Lung (tissue), 12 donors: ENCODE data around the gene RRP8. TPM values are rescaled to one million over a fixed set of nuclear protein-coding genes. Genes with fewer than 3 reads are reported as not detected.

Source experiments
- ATAC-seq: fragments of 200-7000 bp; cut with Tn5 transposase; one replicate; pipeline ENCODE4 v1.9.1; 2020; ENCODE audit warnings: moderate number of reproducible peaks; ENCODE audit not compliant: insufficient read depth, low FRiP score
- DNase-seq, 3 donors: peaks; one replicate each; pipeline ENCODE4 v3.0.0-alpha.2; 2013 to 2017
- H3K27ac ChIP-seq, 2 donors: one replicate each; pipeline ENCODE4 v1.5.1; 2013; ENCODE audit warnings: mild to moderate bottlenecking in 2 of 2, moderate library complexity in 2 of 2, control low read depth in 1 of 2, inconsistent platforms in 1 of 2, low read depth in 1 of 2, low read length in 1 of 2
- H3K27me3 ChIP-seq, 3 donors: one replicate each; pipeline ENCODE4 v1.5.1; 2013; ENCODE audit warnings: low read length in 2 of 3; ENCODE audit not compliant: control insufficient read depth in 3 of 3, insufficient read depth in 3 of 3
- H3K36me3 ChIP-seq, 4 donors: one replicate each; pipeline ENCODE4 v1.5.1; 2013; ENCODE audit warnings: low read length in 4 of 4, mild to moderate bottlenecking in 1 of 4, moderate library complexity in 1 of 4; ENCODE audit not compliant: control insufficient read depth in 4 of 4, insufficient read depth in 4 of 4
- H3K4me1 ChIP-seq, 5 donors: one replicate each; pipeline ENCODE4 v1.5.1; 2013; ENCODE audit warnings: low read length in 5 of 5, mild to moderate bottlenecking in 2 of 5, moderate library complexity in 1 of 5; ENCODE audit not compliant: control insufficient read depth in 5 of 5, insufficient read depth in 5 of 5
- H3K4me3 ChIP-seq: one replicate; pipeline ENCODE4 v1.5.1; 2013; ENCODE audit warnings: mild to moderate bottlenecking, control low read depth, moderate library complexity
- H3K9ac ChIP-seq, 2 donors: one replicate each; pipeline ENCODE4 v1.5.1; 2013; ENCODE audit warnings: low read length in 2 of 2, control low read depth in 1 of 2; ENCODE audit not compliant: insufficient read depth in 1 of 2
- H3K9me3 ChIP-seq, 4 donors: one replicate each; pipeline ENCODE4 v1.5.1; 2013; ENCODE audit warnings: low read length in 3 of 4, mild to moderate bottlenecking in 1 of 4, moderate library complexity in 1 of 4; ENCODE audit not compliant: control insufficient read depth in 4 of 4, insufficient read depth in 3 of 4
- WGBS, 2 donors: extraction: QIAGEN DNeasy Blood & Tissue Kit; methylation state at CpG; one replicate each; pipeline ENCODE4 v1.1.7; 2013; 5-methylcytosine and 5-hydroxymethylcytosine counted together
- polyA plus RNA-seq, 2 donors: library from polyadenylated mRNA; stranded (reverse); fragments of 200-250 nt; gene quantifications; one replicate each; pipeline ENCODE4 v1.2.1, GENCODE V29; 2013
- total RNA-seq, 2 donors: library from RNA; depleted of rRNA in 1 of 2; stranded (reverse); fragments of >200 nt in 1 of 2; gene quantifications; one replicate each; pipeline ENCODE4 v1.2.1, GENCODE V29; 2014 to 2021
- TF ChIP-seq, protein P1 (sequence below): IDR thresholded peaks from 2 replicates; pipeline ENCODE4 v1.5.1; 2012; ENCODE audit warnings: mild to moderate bottlenecking; ENCODE audit errors: control extremely low read depth, extremely low read depth
- donor health status: control.
- donor health status: control.
- donor health status: Bipolar disorder and iron deficiency.
- donor health status: healthy.
- donor health status: DM: yes; HTN: yes; CAD: no.

RRP8 gene
- total and polyA plus RNA-seq, 4 donors, result 15.0 to 19.1 (median 16.8) TPM

GRCh38 chr11:6621711-6622211 is 18.3 kb upstream of the RRP8 start:
- Histone ChIP-seq H3K4me1 (peaks cover 0 to 23% (median 11%) of the 10 kb centered on the region in 5 donors), H3K36me3 (peaks cover 0 to 39% (median 22%) of the 10 kb centered on the region in 4 donors), H3K27me3 (no peaks in the 10 kb centered on the region), H3K27ac (no peak overlapping the region), H3K9ac (no peak overlapping the region), H3K4me3 (no peak overlapping the region), H3K9me3 (no peaks in the 10 kb centered on the region)
- DNase-seq (no peak), ATAC-seq (no peak)
- 90 to 92% methylated on average over 16 of the region's 16 CpGs for WGBS, 2 donors
- TF ChIP-seq, protein P1, sequence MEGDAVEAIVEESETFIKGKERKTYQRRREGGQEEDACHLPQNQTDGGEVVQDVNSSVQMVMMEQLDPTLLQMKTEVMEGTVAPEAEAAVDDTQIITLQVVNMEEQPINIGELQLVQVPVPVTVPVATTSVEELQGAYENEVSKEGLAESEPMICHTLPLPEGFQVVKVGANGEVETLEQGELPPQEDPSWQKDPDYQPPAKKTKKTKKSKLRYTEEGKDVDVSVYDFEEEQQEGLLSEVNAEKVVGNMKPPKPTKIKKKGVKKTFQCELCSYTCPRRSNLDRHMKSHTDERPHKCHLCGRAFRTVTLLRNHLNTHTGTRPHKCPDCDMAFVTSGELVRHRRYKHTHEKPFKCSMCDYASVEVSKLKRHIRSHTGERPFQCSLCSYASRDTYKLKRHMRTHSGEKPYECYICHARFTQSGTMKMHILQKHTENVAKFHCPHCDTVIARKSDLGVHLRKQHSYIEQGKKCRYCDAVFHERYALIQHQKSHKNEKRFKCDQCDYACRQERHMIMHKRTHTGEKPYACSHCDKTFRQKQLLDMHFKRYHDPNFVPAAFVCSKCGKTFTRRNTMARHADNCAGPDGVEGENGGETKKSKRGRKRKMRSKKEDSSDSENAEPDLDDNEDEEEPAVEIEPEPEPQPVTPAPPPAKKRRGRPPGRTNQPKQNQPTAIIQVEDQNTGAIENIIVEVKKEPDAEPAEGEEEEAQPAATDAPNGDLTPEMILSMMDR, result no peak

- TF ChIP-seq, protein P1, result no peak
Measured at GRCh38 chr11:6620636-6621035, 17.2 kb upstream of the RRP8 start.

GRCh38 chr11:6619004-6619745 is 15.8 kb upstream of the RRP8 start, which contains the start of gene TPP1:
Gene TPP1 (minus strand): TSS chr11:6619422. CDS start chr11:6619400, 22 bp downstream.
- ATAC-seq (peak; percentile 95), DNase-seq (peak; percentile 94 to 97 (median 97))
- Histone ChIP-seq H3K9me3 (no peaks in the 10 kb centered on the region), H3K4me3 (peak within 1 kb of the TSS; percentile 78), H3K36me3 (peaks cover 0 to 30% (median 14%) of the 10 kb centered on the region in 4 donors), H3K4me1 (peaks cover 0 to 23% (median 11%) of the 10 kb centered on the region in 5 donors), H3K27ac (peak within 1 kb of the TSS; percentile 43 to 93), H3K9ac (peak within 1 kb of the TSS; percentile 63 to 84), H3K27me3 (no peaks in the 10 kb centered on the region)
- TF ChIP-seq, protein P1, result no peak
- 0 to 1% methylated on average over 16 of the region's 16 CpGs for WGBS, 2 donors

More at GRCh38 chr11:6620636-6621035, 17.2 kb upstream of the RRP8 start:
- Histone ChIP-seq H3K4me3 (no peak overlapping the region), H3K9ac (no peak overlapping the region), H3K9me3 (no peaks in the 10 kb centered on the region), H3K4me1 (peaks cover 0 to 23% (median 11%) of the 10 kb centered on the region in 5 donors), H3K36me3 (peaks cover 0 to 30% (median 17%) of the 10 kb centered on the region in 4 donors), H3K27me3 (no peaks in the 10 kb centered on the region), H3K27ac (no peak overlapping the region)
- ATAC-seq (no peak), DNase-seq (no peak)
- 58 to 74% methylated on average over 1 of the region's 1 CpG for WGBS, 2 donors
